ENCODE measurements around the gene PEAK3.
A peak's percentile ranks its signal among the peaks of the same experiment; 100 is the strongest.

PEAK3 gene

DNA sequence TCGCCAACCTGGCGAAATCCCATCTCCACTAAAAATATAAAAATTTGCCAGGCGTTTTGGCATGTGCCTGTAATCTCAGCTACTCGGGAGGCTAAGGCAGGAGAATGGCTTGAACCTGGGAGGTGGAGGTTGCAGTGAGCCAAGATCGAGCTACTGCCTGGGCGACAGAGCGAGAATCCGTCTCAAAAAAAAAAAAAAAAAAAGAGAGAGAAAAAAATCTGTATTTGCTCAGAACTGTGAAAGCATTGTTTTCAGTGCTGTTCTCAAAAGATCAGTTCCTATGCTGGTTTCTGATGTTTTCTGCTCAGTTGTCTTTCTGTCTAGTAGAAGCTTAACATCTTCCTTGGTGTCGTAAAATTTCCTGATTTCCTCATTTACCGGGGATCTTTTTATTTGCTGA lies 42.8 kb downstream of the PEAK3 start:
- Histone ChIP-seq H3K9me2 (replicated peaks; ENCODE audit: insufficient read depth, low read length) (no peaks in the 10 kb centered on the region), H3K4me2 (ENCODE audit: low read depth, low read length) (peak overlapping the region; percentile 80), H2AFZ (ENCODE audit: low read length) (no peak overlapping the region), H3K27ac (ENCODE audit: low read length) (peak overlapping the region; percentile 83; the same call in 1 of the 2 replicates), H3K36me3 (replicated peaks; ENCODE audit: insufficient read depth, low read length) (peaks cover 13% of the 10 kb centered on the region; the same call in 1 of the 2 replicates), H3K4me3 (ENCODE audit: low read length) (peak overlapping the region; percentile 89), H3F3A (ENCODE audit: insufficient read depth, low read length) (peaks cover 27% of the 10 kb centered on the region), H4K20me1 (ENCODE audit: insufficient read depth, low read length) (peaks cover 50% of the 10 kb centered on the region), H3K4me1 (ENCODE audit: low read length) (peaks cover 20% of the 10 kb centered on the region; the same call in 1 of the 2 replicates), H3K9ac (ENCODE audit: low read length) (peak overlapping the region; percentile 92), H3K27me3 (replicated peaks; ENCODE audit: insufficient read depth, low read length) (no peaks in the 10 kb centered on the region), H3K79me2 (ENCODE audit: low read length) (peaks cover 95% of the 10 kb centered on the region), H3K9me3 (replicated peaks; ENCODE audit: insufficient read depth, low read length) (no peaks in the 10 kb centered on the region)
- no peak for DNase-seq
- no peak for TF ChIP-seq EZH2phosphoT487 (IDR thresholded peaks at IDR 0.05; ENCODE audit: low read length)
- TF ChIP-seq, protein P1, sequence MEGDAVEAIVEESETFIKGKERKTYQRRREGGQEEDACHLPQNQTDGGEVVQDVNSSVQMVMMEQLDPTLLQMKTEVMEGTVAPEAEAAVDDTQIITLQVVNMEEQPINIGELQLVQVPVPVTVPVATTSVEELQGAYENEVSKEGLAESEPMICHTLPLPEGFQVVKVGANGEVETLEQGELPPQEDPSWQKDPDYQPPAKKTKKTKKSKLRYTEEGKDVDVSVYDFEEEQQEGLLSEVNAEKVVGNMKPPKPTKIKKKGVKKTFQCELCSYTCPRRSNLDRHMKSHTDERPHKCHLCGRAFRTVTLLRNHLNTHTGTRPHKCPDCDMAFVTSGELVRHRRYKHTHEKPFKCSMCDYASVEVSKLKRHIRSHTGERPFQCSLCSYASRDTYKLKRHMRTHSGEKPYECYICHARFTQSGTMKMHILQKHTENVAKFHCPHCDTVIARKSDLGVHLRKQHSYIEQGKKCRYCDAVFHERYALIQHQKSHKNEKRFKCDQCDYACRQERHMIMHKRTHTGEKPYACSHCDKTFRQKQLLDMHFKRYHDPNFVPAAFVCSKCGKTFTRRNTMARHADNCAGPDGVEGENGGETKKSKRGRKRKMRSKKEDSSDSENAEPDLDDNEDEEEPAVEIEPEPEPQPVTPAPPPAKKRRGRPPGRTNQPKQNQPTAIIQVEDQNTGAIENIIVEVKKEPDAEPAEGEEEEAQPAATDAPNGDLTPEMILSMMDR (IDR thresholded peaks at IDR 0.05; ENCODE audit: low read length) = no peak

DNA sequence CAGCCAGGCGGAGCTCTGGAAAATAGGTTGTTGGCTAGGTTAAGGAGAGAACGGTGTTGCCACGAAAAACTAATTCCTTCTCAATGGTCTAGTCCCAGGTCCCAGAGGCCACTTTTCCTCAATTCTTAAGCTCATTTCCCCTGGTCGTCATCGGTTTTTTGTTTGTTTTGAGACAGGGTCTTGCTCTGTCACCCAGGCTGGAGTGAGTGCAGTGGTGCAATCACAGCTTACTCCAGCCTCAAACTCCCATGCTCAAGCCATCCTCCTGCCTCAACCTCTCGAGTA lies 44.2 kb downstream of the PEAK3 start:
- Histone ChIP-seq H3K9me3 (replicated peaks; ENCODE audit: insufficient read depth, low read length) (no peaks in the 10 kb centered on the region), H3K27ac (ENCODE audit: low read length) (peak overlapping the region; percentile 83; the same call in 1 of the 2 replicates), H3K9me2 (replicated peaks; ENCODE audit: insufficient read depth, low read length) (no peaks in the 10 kb centered on the region), H2AFZ (ENCODE audit: low read length) (no peak overlapping the region), H3K27me3 (replicated peaks; ENCODE audit: insufficient read depth, low read length) (no peaks in the 10 kb centered on the region), H3K79me2 (ENCODE audit: low read length) (peaks cover 95% of the 10 kb centered on the region), H3K4me2 (ENCODE audit: low read depth, low read length) (peak overlapping the region; percentile 80), H3K4me3 (ENCODE audit: low read length) (peak overlapping the region; percentile 89), H3K9ac (ENCODE audit: low read length) (peak overlapping the region; percentile 92), H3K36me3 (replicated peaks; ENCODE audit: insufficient read depth, low read length) (0 out of 2 replicates have a peak, but pooled peaks cover 3% of the 10 kb centered on the region), H3K4me1 (ENCODE audit: low read length) (peaks cover 20% of the 10 kb centered on the region; the same call in 1 of the 2 replicates), H4K20me1 (ENCODE audit: insufficient read depth, low read length) (peaks cover 39% of the 10 kb centered on the region), H3F3A (ENCODE audit: insufficient read depth, low read length) (peaks cover 33% of the 10 kb centered on the region)
- DNase-seq = no peak
- TF ChIP-seq, protein P1 (IDR thresholded peaks at IDR 0.05; ENCODE audit: low read length) = no peak
- TF ChIP-seq EZH2phosphoT487 (IDR thresholded peaks at IDR 0.05; ENCODE audit: low read length) (no peak), EZH2 (optimal IDR thresholded peaks at IDR 0.05; ENCODE audit: low read depth, low read length) (no peak)

DNA sequence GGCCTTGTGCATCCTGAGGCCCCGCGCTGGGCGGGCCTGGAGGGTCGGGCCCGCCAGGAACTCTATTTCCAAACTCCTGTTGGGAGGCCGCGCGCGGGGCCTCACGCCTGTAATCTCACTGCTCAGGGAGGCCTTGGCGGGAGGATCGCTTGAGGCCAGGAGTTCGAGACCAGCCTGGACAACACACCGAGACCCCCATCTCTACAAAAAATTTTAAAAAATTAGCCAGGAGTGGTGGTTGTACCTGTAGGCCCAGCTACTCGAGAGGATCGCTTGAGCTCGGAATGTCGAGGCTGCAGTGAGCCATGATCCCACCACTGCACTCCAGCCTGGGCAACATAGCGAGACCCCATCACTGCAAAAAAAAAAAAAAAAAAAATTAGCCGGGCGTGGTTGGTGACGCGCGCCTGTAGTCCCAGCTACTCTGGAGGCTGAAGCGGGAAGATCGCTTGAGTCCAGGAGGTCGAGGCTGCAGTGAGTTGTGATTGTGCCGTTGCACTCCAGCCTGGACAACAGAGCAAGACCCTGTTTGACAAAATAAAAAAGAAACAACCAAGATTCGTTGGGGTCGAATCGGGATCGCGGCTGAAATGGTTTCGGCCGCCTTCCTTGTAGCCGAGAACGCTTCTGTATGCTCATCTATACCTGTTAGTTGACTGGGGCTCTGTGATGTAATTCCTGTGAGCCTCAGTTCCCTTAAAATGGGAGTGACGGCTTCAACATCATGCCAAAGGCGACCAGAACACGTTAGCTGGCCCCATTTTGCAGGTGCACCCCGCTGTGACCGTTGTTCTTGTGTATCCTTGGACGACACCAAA lies 44.7 kb downstream of the PEAK3 start:
- Histone ChIP-seq H3K79me2 (ENCODE audit: low read length) (peaks cover 95% of the 10 kb centered on the region), H3K36me3 (replicated peaks; ENCODE audit: insufficient read depth, low read length) (0 out of 2 replicates have a peak, but pooled peaks cover 3% of the 10 kb centered on the region), H3K4me2 (ENCODE audit: low read depth, low read length) (peak overlapping the region; percentile 80), H3K27ac (ENCODE audit: low read length) (peak overlapping the region; percentile 83), H3K9me3 (replicated peaks; ENCODE audit: insufficient read depth, low read length) (no peaks in the 10 kb centered on the region), H3K9ac (ENCODE audit: low read length) (peak overlapping the region; percentile 92), H3K4me1 (ENCODE audit: low read length) (peaks cover 20% of the 10 kb centered on the region; the same call in 1 of the 2 replicates), H4K20me1 (ENCODE audit: insufficient read depth, low read length) (peaks cover 33% of the 10 kb centered on the region), H3K9me2 (replicated peaks; ENCODE audit: insufficient read depth, low read length) (no peaks in the 10 kb centered on the region), H3K4me3 (ENCODE audit: low read length) (peak overlapping the region; percentile 89), H2AFZ (ENCODE audit: low read length) (peak overlapping the region; percentile 47; the same call in 1 of the 2 replicates), H3F3A (ENCODE audit: insufficient read depth, low read length) (peaks cover 38% of the 10 kb centered on the region), H3K27me3 (replicated peaks; ENCODE audit: insufficient read depth, low read length) (no peaks in the 10 kb centered on the region)
- TF ChIP-seq, protein P1 (IDR thresholded peaks at IDR 0.05; ENCODE audit: low read length) = no peak
- no peak for TF ChIP-seq EZH2phosphoT487 (IDR thresholded peaks at IDR 0.05; ENCODE audit: low read length)
- TF ChIP-seq EZH2 (optimal IDR thresholded peaks at IDR 0.05; ENCODE audit: low read depth, low read length) = no peak
- no peak for DNase-seq
